SK-N-SH (cell line): Measurements from ENCODE around the gene CTRB1.

Source experiments
- CTCF ChIP-seq: fragments of 200-600 bp; sonication (generic); IDR thresholded peaks from 2 replicates; pipeline ENCODE4 v1.6.1; 2017; ENCODE audit warnings: antibody characterized with exemption, mild to moderate bottlenecking, moderate library complexity
- ELF1 ChIP-seq: IDR thresholded peaks from 2 replicates; pipeline ENCODE4 v1.4.0; 2012
- EP300 ChIP-seq, 2 experiments: IDR thresholded peaks; 2 replicates each; pipeline versions ENCODE4 v1.4.0 to v1.6.1; 2012; ENCODE audit warnings: borderline replicate concordance in 1 of 2, low read depth in 1 of 2, low read length in 1 of 2
- EZH2phosphoT487 ChIP-seq: fragments of 200-600 bp; sonication (generic); IDR thresholded peaks from 2 replicates; pipeline ENCODE4 v1.6.1; 2017; ENCODE audit warnings: low read depth, mixed run types, mild to moderate bottlenecking, antibody characterized with exemption, moderate library complexity, borderline replicate concordance
- FOXJ3 ChIP-seq: sonication (generic); formaldehyde crosslinking; IDR thresholded peaks from 2 replicates; pipeline ENCODE4 v1.5.1; 2020; ENCODE audit warnings: mild to moderate bottlenecking, missing genetic modification reagents
- NRF1 ChIP-seq: IDR thresholded peaks from 2 replicates; pipeline ENCODE4 v1.6.1; 2012; ENCODE audit warnings: low read depth, mild to moderate bottlenecking, low read length
- PBX3 ChIP-seq: IDR thresholded peaks from 2 replicates; pipeline ENCODE4; 2012
- POLR2AphosphoS5 ChIP-seq: IDR thresholded peaks from 2 replicates; pipeline ENCODE4 v1.6.1; 2012; ENCODE audit warnings: low read depth, low read length
- REST ChIP-seq: IDR thresholded peaks from 2 replicates; pipeline ENCODE4 v1.6.1; 2012; ENCODE audit warnings: mild to moderate bottlenecking, low read depth, low read length, moderate library complexity
- RFX5 ChIP-seq: IDR thresholded peaks from 2 replicates; pipeline ENCODE4 v1.6.1; 2012; ENCODE audit warnings: mild to moderate bottlenecking, improper control_type of control experiment, low read length
- TAF1 ChIP-seq: IDR thresholded peaks from 2 replicates; pipeline ENCODE4 v1.6.1; 2012; ENCODE audit warnings: low read depth, mild to moderate bottlenecking, low read length, moderate library complexity, borderline replicate concordance
- USF1 ChIP-seq: IDR thresholded peaks from 2 replicates; pipeline ENCODE4 v1.4.0; 2012; ENCODE audit warnings: low read depth, borderline replicate concordance
- YY1 ChIP-seq: IDR thresholded peaks from 2 replicates; pipeline ENCODE4 v1.4.0; 2012; ENCODE audit warnings: low read depth, mild to moderate bottlenecking
- ZBTB33 ChIP-seq: IDR thresholded peaks from 2 replicates; pipeline ENCODE4 v1.4.0; 2012; ENCODE audit warnings: low read depth, borderline replicate concordance

- TF ChIP-seq EP300 (IDR thresholded peaks at IDR 0.05; ENCODE audit: borderline replicate concordance in 1 of 2, low read depth in 1 of 2, low read length in 1 of 2) (no peak), ZBTB33 (no peak), REST (no peak), EZH2phosphoT487 (no peak), CTCF (no peak), YY1 (no peak), RFX5 (no peak), TAF1 (no peak), POLR2AphosphoS5 (no peak), ELF1 (no peak), FOXJ3 (no peak), USF1 (no peak), PBX3 (no peak), NRF1 (no peak)
These were observed 39.6 kb upstream of the CTRB1 start for GRCh38 chr16:75179208-75179607.
